Stomach (tissue), 9 donors: Measurements from ENCODE around the gene ABHD17C. TPM values are rescaled to one million over a fixed set of nuclear protein-coding genes. Genes with fewer than 3 reads are reported as not detected.
A peak's percentile ranks its signal among the peaks of the same experiment; 100 is the strongest.

Source experiments
- DNase-seq, 2 donors: peaks; one replicate each; pipeline versions ENCODE4 v3.0.0 to v3.0.0-alpha.2; 2013 to 2019
- H3K27ac ChIP-seq, 5 donors: fragments of 200-600 bp in 4 of 5; sonication (generic) in 4 of 5; one replicate each; pipeline ENCODE4 v1.5.1; 2013 to 2019; ENCODE audit warnings: mild to moderate bottlenecking in 1 of 5, moderate library complexity in 1 of 5
- H3K27me3 ChIP-seq, 3 donors: fragments of 200-600 bp; sonication (generic); one replicate each; pipeline ENCODE4 v1.5.1; 2017 to 2019; ENCODE audit warnings: mixed run types in 1 of 3
- H3K36me3 ChIP-seq, 4 donors: fragments of 200-600 bp; sonication (generic); 1 replicate in 3 of 4; 2 replicates in 1 of 4; pipeline ENCODE4 v1.5.1; 2016 to 2019
- H3K4me1 ChIP-seq, 4 donors: fragments of 200-600 bp; sonication (generic); one replicate each; pipeline ENCODE4 v1.5.1; 2016 to 2019
- H3K4me3 ChIP-seq, 4 donors: fragments of 200-600 bp; sonication (generic) in 3 of 4; one replicate each; pipeline ENCODE4 v1.5.1; 2016 to 2019; ENCODE audit warnings: mild to moderate bottlenecking in 1 of 4
- H3K9me3 ChIP-seq, 4 donors: fragments of 200-600 bp; sonication (generic); one replicate each; pipeline ENCODE4 v1.5.1; 2016 to 2019
- EP300 ChIP-seq: sonication (generic); formaldehyde crosslinking; IDR thresholded peaks from one replicate; pipeline ENCODE4 v1.6.1; 2017; ENCODE audit warnings: antibody characterized with exemption
- POLR2A ChIP-seq, 4 donors: fragments of 450-650 bp; IDR thresholded peaks; one replicate each; pipeline ENCODE4 v1.6.1; 2016; ENCODE audit warnings: antibody characterized with exemption in 4 of 4, control low read depth in 2 of 4, mild to moderate bottlenecking in 1 of 4, moderate library complexity in 1 of 4
- POLR2AphosphoS5 ChIP-seq, 3 donors: sonication (generic); formaldehyde crosslinking; IDR thresholded peaks; one replicate each; pipeline ENCODE4 v1.6.1; 2016; ENCODE audit warnings: antibody characterized with exemption in 3 of 3
- WGBS, 5 donors: extraction: QIAGEN DNeasy Blood & Tissue Kit in 3 of 5; methylation state at CpG; one replicate each; pipeline versions ENCODE4 v1.1.5 to v1.1.7; 2013 to 2018; 5-methylcytosine and 5-hydroxymethylcytosine counted together
- intact Hi-C: fragments of 100-400 bp; cut with DNase I; formaldehyde crosslinking; loops from one replicate; pipeline ENCODE4 v1.15.1; 2023; ENCODE audit warnings: low total_unique reads
- polyA plus RNA-seq, 3 donors: library from polyadenylated mRNA; stranded (reverse); fragments of 200-250 nt; gene quantifications; one replicate each; pipeline ENCODE4 v1.2.3, GENCODE V29; 2013
- total RNA-seq, 5 donors: library from RNA; depleted of rRNA; stranded (reverse); fragments of >200 nt; gene quantifications; one replicate each; pipeline versions ENCODE4 v1.1.0 to v1.2.3, GENCODE V29; 2014 to 2016
- TF ChIP-seq, protein P1 (sequence below), 7 experiments: fragments of 450-650 bp in 4 of 7; fragments of 200-600 bp in 3 of 7; sonication (generic) in 3 of 7; IDR thresholded peaks; one replicate each; pipeline ENCODE4 v1.5.1; 2016 to 2019; ENCODE audit warnings: antibody characterized with exemption in 7 of 7, control low read depth in 2 of 7, mild to moderate bottlenecking in 1 of 7
- donor health status: healthy with polysubstance abuse.
- donor health status: Bipolar disorder and iron deficiency.
- donor health status: healthy.

ABHD17C gene
- total and polyA plus RNA-seq, 8 donors: 1.2 to 55.3 (median 21.1) TPM

DNA sequence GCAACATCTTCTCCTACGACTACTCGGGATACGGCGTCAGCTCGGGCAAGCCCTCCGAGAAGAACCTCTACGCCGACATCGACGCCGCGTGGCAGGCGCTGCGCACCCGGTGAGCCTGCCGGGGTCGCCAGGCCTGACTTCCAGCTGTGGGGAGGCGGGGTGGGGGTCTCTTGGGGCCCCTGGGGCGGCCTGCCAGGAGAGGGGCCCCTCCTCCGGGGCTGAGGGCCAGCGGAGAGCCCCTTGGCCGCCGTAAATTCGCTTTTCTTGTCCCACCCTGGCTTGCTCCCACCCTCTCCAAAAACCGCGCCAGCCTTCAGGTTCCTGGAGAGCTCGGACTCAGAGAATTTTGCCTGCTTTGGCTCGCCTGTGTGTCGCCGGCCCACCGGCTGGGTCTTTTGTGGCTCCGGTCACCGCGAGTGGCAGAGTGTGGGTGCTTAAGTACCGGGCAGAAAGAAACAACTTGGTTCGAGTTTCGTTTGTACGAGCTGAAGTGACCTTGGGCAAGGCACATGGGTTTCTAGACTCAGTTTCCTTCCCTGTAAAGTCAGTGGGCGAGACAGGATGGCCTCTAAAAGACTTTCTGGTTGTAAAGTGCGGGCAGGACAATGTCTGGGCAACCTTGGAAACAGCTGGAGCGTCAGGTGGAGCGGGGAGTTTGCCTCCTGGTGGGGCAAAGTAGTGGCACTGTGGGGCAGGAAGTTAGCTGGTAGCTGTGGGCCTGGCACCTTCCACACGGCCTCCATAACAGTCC is 976 bp downstream of the ABHD17C start:
- Histone ChIP-seq H3K36me3 (no peaks in the 10 kb centered on the region), H3K27me3 (no peaks in the 10 kb centered on the region), H3K9me3 (no peaks in the 10 kb centered on the region), H3K4me1 (peaks cover 20 to 58% (median 30%) of the 10 kb centered on the region in 4 donors), H3K27ac (peak overlapping the region; percentile 81 to 97 (median 92)), H3K4me3 (peak overlapping the region; percentile 70 to 87 (median 80))
- WGBS, 5 donors: 2 to 7% (median 2%) methylated on average over 8 to 43 of the region's 43 CpGs
- DNase-seq: peak; percentile 69 to 78
- intact Hi-C loops: no loop called here
- no peak for TF ChIP-seq POLR2A (IDR thresholded peaks at IDR 0.05)
- no peak for TF ChIP-seq EP300
- TF ChIP-seq, protein P1, sequence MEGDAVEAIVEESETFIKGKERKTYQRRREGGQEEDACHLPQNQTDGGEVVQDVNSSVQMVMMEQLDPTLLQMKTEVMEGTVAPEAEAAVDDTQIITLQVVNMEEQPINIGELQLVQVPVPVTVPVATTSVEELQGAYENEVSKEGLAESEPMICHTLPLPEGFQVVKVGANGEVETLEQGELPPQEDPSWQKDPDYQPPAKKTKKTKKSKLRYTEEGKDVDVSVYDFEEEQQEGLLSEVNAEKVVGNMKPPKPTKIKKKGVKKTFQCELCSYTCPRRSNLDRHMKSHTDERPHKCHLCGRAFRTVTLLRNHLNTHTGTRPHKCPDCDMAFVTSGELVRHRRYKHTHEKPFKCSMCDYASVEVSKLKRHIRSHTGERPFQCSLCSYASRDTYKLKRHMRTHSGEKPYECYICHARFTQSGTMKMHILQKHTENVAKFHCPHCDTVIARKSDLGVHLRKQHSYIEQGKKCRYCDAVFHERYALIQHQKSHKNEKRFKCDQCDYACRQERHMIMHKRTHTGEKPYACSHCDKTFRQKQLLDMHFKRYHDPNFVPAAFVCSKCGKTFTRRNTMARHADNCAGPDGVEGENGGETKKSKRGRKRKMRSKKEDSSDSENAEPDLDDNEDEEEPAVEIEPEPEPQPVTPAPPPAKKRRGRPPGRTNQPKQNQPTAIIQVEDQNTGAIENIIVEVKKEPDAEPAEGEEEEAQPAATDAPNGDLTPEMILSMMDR (IDR thresholded peaks at IDR 0.05): peak in 4 of 7 experiments; percentile 19 to 45 (median 30)
- TF ChIP-seq POLR2AphosphoS5 (IDR thresholded peaks at IDR 0.05): peak in 2 of 3 donors; percentile 38 to 76

DNA sequence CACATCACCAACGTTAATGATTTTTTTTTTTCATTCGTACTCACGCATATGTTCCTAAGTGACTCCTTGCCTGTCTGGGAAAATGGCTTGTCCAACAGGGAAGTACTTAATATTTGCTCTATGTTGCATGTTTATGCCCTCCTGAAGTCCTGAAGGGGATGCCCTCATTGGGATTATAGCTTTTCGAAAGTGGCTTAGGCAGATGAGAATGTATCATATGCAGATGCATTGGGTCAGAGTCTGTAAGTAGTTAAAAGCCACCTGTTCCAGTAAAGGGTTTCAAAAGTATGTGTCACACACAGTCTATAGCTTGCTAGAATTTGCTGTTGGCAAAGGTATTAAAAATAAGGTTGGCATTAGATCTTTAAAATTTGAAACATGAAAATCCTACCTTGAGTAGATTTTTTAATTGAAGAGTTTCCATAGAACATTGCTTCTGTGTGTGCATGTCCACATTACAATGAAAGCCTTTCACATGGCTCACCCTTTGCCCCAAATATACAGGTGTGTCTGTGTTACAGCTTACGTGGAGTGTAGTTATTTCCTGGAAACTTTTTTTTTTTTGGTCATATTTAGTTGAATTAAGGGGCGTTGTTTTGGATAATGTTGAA is 2.1 kb downstream of the ABHD17C start:
- Histone ChIP-seq H3K36me3 (no peaks in the 10 kb centered on the region), H3K9me3 (no peaks in the 10 kb centered on the region), H3K27me3 (no peaks in the 10 kb centered on the region), H3K27ac (peak overlapping the region; percentile 61 to 94 (median 88)), H3K4me1 (peaks cover 27 to 68% (median 38%) of the 10 kb centered on the region in 4 donors), H3K4me3 (peak overlapping the region; percentile 70 to 87 (median 80))
- 32 to 54% (median 37%) methylated on average over 6 of the region's 6 CpGs for WGBS, 5 donors
- peak in 1 of 2 donors; percentile 84 for DNase-seq
- intact Hi-C loops: no loop called here
- TF ChIP-seq EP300: no peak
- peak in 2 of 3 donors; percentile 76 to 92 for TF ChIP-seq POLR2AphosphoS5 (IDR thresholded peaks at IDR 0.05)
- peak in 1 of 4 donors; percentile 30 for TF ChIP-seq POLR2A (IDR thresholded peaks at IDR 0.05)
- TF ChIP-seq, protein P1 (IDR thresholded peaks at IDR 0.05): no peak

DNA sequence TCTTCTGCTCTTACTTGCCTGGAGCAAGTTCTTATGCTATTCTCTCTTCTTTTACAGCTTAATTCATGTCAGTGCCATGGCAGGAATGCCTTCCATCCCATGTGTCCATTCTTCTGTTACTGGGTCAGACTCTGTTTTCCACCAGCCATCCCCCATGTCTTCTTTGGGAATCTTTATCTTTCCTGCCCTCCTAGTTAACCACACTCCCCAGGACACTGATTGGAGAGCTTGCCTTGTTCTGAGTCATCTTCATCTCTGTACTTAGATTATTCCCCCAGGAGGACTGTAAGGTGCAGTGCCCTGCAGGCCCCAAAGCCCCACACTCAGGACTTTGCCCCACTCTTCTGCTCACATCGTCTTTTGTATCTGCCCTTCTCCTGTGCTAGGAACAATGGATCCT is 3.6 kb downstream of the ABHD17C start:
- DNase-seq: no peak
- Histone ChIP-seq H3K27me3 (no peaks in the 10 kb centered on the region), H3K9me3 (no peaks in the 10 kb centered on the region), H3K36me3 (no peaks in the 10 kb centered on the region), H3K4me1 (peaks cover 29 to 82% (median 45%) of the 10 kb centered on the region in 4 donors), H3K27ac (peak overlapping the region in 1 of 5 donors; percentile 94), H3K4me3 (no peak overlapping the region)
- intact Hi-C loops: no loop called here
- WGBS, 5 donors: 80 to 95% (median 87%) methylated on average over 1 of the region's 1 CpG
- TF ChIP-seq EP300 (no peak), POLR2AphosphoS5 (IDR thresholded peaks at IDR 0.05) (no peak), POLR2A (IDR thresholded peaks at IDR 0.05) (no peak)
- TF ChIP-seq, protein P1 (IDR thresholded peaks at IDR 0.05): no peak

DNA sequence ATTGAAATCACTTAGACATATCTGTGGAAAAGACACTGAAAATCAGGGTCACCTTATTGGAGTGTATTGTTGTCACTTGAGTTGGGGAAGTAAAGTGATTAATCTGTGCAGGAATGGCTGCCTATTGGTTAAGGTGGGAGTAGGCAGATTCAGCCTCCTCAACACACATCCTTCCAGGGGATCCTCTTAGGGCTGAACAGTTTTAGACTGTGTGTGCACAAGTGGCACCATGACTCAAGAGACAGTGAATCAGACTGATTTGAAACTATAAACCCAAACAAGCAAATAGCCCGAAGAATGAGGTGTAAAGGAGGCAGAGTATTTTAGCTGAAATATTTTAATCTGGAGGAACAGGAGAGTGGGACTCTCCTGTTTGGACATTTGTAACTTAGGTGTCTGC is 4.9 kb downstream of the ABHD17C start:
- H3K4me1 ChIP-seq: peaks cover 20 to 85% (median 45%) of the 10 kb centered on the region in 4 donors
- H3K9me3 ChIP-seq: no peaks in the 10 kb centered on the region
- peak overlapping the region in 2 of 5 donors; percentile 20 to 25 for H3K27ac ChIP-seq
- DNase-seq: no peak
- H3K4me3 ChIP-seq: no peak overlapping the region
- no peaks in the 10 kb centered on the region for H3K36me3 ChIP-seq
- no peaks in the 10 kb centered on the region for H3K27me3 ChIP-seq
- intact Hi-C loops: no loop called here
- TF ChIP-seq EP300 (no peak), POLR2A (IDR thresholded peaks at IDR 0.05) (no peak), POLR2AphosphoS5 (IDR thresholded peaks at IDR 0.05) (no peak)
- TF ChIP-seq, protein P1 (IDR thresholded peaks at IDR 0.05): no peak
- WGBS, 5 donors: 62 to 93% (median 78%) methylated on average over 1 of the region's 1 CpG
